ENCODE results near the gene MAP4K5. TPM values are rescaled to one million over a fixed set of nuclear protein-coding genes. Genes with fewer than 3 reads are reported as not detected.

MAP4K5 gene
- total and polyA plus RNA-seq, 8 donors = 46.4 to 71.8 (median 62.6) TPM

DNA sequence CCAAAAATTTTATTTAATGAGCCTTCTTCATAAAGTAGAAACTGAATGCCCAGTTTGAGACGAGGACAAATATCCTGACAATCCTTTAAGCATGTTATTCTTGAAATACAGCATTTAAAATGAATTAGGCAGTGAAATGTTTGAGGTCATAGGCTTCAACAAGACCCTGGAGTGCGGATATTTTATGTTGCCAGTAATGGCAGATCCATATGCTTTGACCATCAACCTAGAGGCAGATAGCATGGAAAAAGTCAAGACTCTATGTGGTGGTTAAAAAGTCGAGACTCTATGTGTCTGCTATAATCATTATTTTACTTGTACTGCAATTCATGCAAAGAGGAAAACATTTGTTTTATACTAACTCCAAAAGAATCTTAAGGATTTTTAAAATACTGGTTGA is 2.0 kb upstream of the MAP4K5 start:
- TF ChIP-seq, protein P1, sequence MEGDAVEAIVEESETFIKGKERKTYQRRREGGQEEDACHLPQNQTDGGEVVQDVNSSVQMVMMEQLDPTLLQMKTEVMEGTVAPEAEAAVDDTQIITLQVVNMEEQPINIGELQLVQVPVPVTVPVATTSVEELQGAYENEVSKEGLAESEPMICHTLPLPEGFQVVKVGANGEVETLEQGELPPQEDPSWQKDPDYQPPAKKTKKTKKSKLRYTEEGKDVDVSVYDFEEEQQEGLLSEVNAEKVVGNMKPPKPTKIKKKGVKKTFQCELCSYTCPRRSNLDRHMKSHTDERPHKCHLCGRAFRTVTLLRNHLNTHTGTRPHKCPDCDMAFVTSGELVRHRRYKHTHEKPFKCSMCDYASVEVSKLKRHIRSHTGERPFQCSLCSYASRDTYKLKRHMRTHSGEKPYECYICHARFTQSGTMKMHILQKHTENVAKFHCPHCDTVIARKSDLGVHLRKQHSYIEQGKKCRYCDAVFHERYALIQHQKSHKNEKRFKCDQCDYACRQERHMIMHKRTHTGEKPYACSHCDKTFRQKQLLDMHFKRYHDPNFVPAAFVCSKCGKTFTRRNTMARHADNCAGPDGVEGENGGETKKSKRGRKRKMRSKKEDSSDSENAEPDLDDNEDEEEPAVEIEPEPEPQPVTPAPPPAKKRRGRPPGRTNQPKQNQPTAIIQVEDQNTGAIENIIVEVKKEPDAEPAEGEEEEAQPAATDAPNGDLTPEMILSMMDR (IDR thresholded peaks at IDR 0.05) = no peak
- intact Hi-C loops (cut with DNase I) = loop anchor here (5.0 to 10.0 kb wide), 2 partner anchors 212 to 220 kb away; partner anchors contain the start of genes DMAC2L (in 1 of the 2) and L2HGDH (in 1 of the 2)

GRCh38 chr14:50533806-50534205 is 1.4 kb upstream of the MAP4K5 start:
- no peaks in the 10 kb centered on the region for H3K36me3 ChIP-seq
- H3K4me3 ChIP-seq = no peak overlapping the region
- TF ChIP-seq, protein P1 (IDR thresholded peaks at IDR 0.05) = no peak
- H3K27me3 ChIP-seq = no peaks in the 10 kb centered on the region
- peaks cover 9 to 47% of the 10 kb centered on the region in 2 donors for H3K4me1 ChIP-seq
- DNase-seq = no peak
- intact Hi-C loops (cut with DNase I) = loop anchor here (5.0 to 10.0 kb wide), 2 partner anchors 212 to 219 kb away; partner anchors contain the start of genes DMAC2L (in 1 of the 2) and L2HGDH (in 1 of the 2)
- ATAC-seq = no peak
- no peaks in the 10 kb centered on the region for H3K9me3 ChIP-seq
- H3K27ac ChIP-seq = peak overlapping the region in 1 of 2 donors; percentile 96

More for the DNA sequence above, 2.0 kb upstream of the MAP4K5 start:
- Histone ChIP-seq H3K36me3 (no peaks in the 10 kb centered on the region), H3K9me3 (no peaks in the 10 kb centered on the region), H3K4me3 (no peak overlapping the region), H3K27me3 (no peaks in the 10 kb centered on the region), H3K27ac (no peak overlapping the region), H3K4me1 (peaks cover 9 to 42% of the 10 kb centered on the region in 2 donors)
- no peak for DNase-seq
- no peak for ATAC-seq

GRCh38 chr14:50533241-50533705 is 904 bp upstream of the MAP4K5 start:
- peak overlapping the region; percentile 96 to 98 for H3K27ac ChIP-seq
- peak in 1 of 4 donors; percentile 16 for DNase-seq
- TF ChIP-seq, protein P1 (IDR thresholded peaks at IDR 0.05) = no peak
- H3K4me1 ChIP-seq = peaks cover 9 to 53% of the 10 kb centered on the region in 2 donors
- H3K9me3 ChIP-seq = no peaks in the 10 kb centered on the region
- H3K27me3 ChIP-seq = no peaks in the 10 kb centered on the region
- intact Hi-C loops (cut with DNase I) = loop anchor here (5.0 to 10.0 kb wide), 2 partner anchors 211 to 218 kb away; partner anchors contain the start of genes DMAC2L (in 1 of the 2) and L2HGDH (in 1 of the 2)
- no peaks in the 10 kb centered on the region for H3K36me3 ChIP-seq
- ATAC-seq = peak; percentile 2
- peak overlapping the region; percentile 87 to 91 for H3K4me3 ChIP-seq

GRCh38 chr14:50531595-50532501 is 521 bp downstream of the MAP4K5 start:
- peak overlapping the region; percentile 96 to 98 for H3K27ac ChIP-seq
- no peaks in the 10 kb centered on the region for H3K9me3 ChIP-seq
- intact Hi-C loops (cut with DNase I) = loop anchor here (5.0 to 10.0 kb wide), 2 partner anchors 210 to 217 kb away; partner anchors contain the start of genes DMAC2L (in 1 of the 2) and L2HGDH (in 1 of the 2)
- ATAC-seq (peak; percentile 49), DNase-seq (peak; percentile 57 to 91 (median 61))
- TF ChIP-seq, protein P1 (IDR thresholded peaks at IDR 0.05) = no peak
- H3K27me3 ChIP-seq = no peaks in the 10 kb centered on the region
- peaks cover 9 to 58% of the 10 kb centered on the region in 2 donors for H3K4me1 ChIP-seq
- no peaks in the 10 kb centered on the region for H3K36me3 ChIP-seq
- H3K4me3 ChIP-seq = peak overlapping the region; percentile 87 to 91

Measured in left lung (tissue), 10 donors.